Progenitor cell of endocrine pancreas (in vitro differentiated cells): ENCODE data around the gene LRMDA. TPM values are rescaled to one million over a fixed set of nuclear protein-coding genes. Genes with fewer than 3 reads are reported as not detected.
"Not testable (repeated sequence)": the region's sequence is repeated elsewhere in the genome, so short reads cannot be mapped to it uniquely, and the experiment has no call there.

Experiments used
- DNase-seq: peaks from one replicate; pipeline ENCODE4 v3.0.0; 2021; ENCODE audit warnings: low spot score; ENCODE audit not compliant: unreplicated experiment
- H3K27ac Mint-ChIP-seq: 2 replicates; pipeline ENCODE4 v1.8.0; 2021; ENCODE audit warnings: mild to moderate bottlenecking, moderate library complexity, mixed read lengths
- H3K27me3 Mint-ChIP-seq: 2 replicates; pipeline ENCODE4 v1.8.0; 2021; ENCODE audit warnings: mixed read lengths
- H3K36me3 Mint-ChIP-seq: 2 replicates; pipeline ENCODE4 v1.8.0; 2022; ENCODE audit warnings: mixed read lengths; ENCODE audit not compliant: insufficient read depth
- H3K4me1 Mint-ChIP-seq: 2 replicates; pipeline ENCODE4 v1.8.0; 2021; ENCODE audit warnings: low read depth, mixed read lengths
- H3K4me3 Mint-ChIP-seq: 2 replicates; pipeline ENCODE4 v1.8.0; 2021; ENCODE audit warnings: low read depth, mild to moderate bottlenecking, moderate library complexity, mixed read lengths
- H3K9me3 Mint-ChIP-seq: 2 replicates; pipeline ENCODE4 v1.8.0; 2021; ENCODE audit warnings: low read depth, mixed read lengths
- total RNA-seq: library from RNA; stranded (reverse); gene quantifications from 2 replicates; pipeline ENCODE4 v1.2.1, GENCODE V29; 2021
- TF ChIP-seq, protein P1 (sequence below): fragments of 200-600 bp; sonication (generic); IDR thresholded peaks from one replicate; pipeline ENCODE4 v1.5.0; 2021; ENCODE audit warnings: antibody characterized with exemption, mild to moderate bottlenecking; ENCODE audit not compliant: unreplicated experiment

Gene LRMDA
- total RNA-seq, 1 donor from 2014 or later, result 6.5 TPM

DNA sequence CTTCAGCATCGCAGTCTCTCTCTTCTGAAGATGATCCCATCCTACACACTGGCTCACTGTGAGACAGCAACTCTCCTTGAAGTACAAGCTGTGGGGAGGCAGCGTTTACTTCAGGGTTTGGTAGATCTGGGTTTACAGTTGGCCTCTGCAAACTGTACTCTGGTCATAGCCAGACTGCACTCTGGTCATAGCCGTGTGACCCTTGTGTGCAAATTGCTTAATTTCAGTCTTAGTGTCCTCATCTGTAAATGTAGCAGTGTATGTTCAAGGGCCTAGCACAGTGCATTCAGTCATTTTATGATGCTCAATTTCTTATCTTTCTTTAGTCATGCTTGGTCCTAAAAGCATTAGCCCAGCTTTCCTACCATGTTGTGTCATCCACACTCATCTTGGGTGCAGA, 188.2 kb downstream of the LRMDA start:
- TF ChIP-seq, protein P1, sequence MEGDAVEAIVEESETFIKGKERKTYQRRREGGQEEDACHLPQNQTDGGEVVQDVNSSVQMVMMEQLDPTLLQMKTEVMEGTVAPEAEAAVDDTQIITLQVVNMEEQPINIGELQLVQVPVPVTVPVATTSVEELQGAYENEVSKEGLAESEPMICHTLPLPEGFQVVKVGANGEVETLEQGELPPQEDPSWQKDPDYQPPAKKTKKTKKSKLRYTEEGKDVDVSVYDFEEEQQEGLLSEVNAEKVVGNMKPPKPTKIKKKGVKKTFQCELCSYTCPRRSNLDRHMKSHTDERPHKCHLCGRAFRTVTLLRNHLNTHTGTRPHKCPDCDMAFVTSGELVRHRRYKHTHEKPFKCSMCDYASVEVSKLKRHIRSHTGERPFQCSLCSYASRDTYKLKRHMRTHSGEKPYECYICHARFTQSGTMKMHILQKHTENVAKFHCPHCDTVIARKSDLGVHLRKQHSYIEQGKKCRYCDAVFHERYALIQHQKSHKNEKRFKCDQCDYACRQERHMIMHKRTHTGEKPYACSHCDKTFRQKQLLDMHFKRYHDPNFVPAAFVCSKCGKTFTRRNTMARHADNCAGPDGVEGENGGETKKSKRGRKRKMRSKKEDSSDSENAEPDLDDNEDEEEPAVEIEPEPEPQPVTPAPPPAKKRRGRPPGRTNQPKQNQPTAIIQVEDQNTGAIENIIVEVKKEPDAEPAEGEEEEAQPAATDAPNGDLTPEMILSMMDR, result no peak
- no peak overlapping the region for H3K27ac Mint-ChIP-seq
- no peaks in the 10 kb centered on the region for H3K36me3 Mint-ChIP-seq
- peaks cover 3% of the 10 kb centered on the region for H3K27me3 Mint-ChIP-seq
- H3K9me3 Mint-ChIP-seq, result no peaks in the 10 kb centered on the region
- H3K4me3 Mint-ChIP-seq, result no peak overlapping the region
- no peak for DNase-seq
- peaks cover 18% of the 10 kb centered on the region for H3K4me1 Mint-ChIP-seq

DNA sequence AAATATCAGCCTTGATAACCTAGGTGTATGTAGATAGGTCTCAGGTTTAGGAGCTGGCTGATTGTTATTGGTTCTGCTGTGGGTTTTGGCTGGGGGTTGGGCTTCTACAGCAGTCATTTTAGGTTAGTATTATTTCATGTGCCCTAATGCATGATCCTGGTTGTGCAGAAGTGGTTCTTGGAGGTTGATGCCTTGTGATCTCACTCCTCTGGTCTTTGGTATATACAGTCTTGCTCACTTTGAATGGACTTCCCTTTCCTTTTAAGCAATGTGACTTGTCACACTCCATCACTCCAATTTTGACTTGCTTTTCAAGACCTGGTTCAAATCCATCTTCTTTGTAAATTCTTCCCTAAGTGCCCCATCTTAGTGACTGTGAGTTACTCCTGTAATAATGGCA, 188.9 kb downstream of the LRMDA start:
- DNase-seq, result no peak
- Mint-ChIP-seq H3K4me3 (no peak overlapping the region), H3K36me3 (no peaks in the 10 kb centered on the region), H3K27me3 (peaks cover 3% of the 10 kb centered on the region), H3K9me3 (no peaks in the 10 kb centered on the region), H3K27ac (no peak overlapping the region), H3K4me1 (peaks cover 19% of the 10 kb centered on the region)
- TF ChIP-seq, protein P1, result no peak

DNA sequence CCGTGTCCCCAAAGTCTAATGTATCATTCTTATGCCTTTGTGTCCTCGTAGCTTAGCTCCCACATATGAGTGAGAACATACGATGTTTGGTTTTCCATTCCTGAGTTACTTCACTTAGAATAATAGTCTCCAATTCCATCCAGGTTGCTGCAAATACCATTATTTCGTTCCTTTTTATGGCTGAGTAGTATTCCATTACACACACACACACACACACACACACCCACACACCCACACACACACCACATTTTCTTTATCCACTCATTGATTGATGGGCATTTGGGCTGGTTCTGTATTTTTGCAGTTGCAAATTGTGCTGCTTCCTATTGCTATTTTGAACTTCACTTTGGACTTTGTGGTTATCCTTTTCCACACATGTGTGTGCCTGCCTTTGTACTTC, 189.6 kb downstream of the LRMDA start:
- DNase-seq, H3K9me3 Mint-ChIP-seq, H3K4me3 Mint-ChIP-seq, H3K27ac Mint-ChIP-seq, H3K27me3 Mint-ChIP-seq, H3K36me3 Mint-ChIP-seq: not testable (repeated sequence)
- H3K4me1 Mint-ChIP-seq, result peaks cover 19% of the 10 kb centered on the region

DNA sequence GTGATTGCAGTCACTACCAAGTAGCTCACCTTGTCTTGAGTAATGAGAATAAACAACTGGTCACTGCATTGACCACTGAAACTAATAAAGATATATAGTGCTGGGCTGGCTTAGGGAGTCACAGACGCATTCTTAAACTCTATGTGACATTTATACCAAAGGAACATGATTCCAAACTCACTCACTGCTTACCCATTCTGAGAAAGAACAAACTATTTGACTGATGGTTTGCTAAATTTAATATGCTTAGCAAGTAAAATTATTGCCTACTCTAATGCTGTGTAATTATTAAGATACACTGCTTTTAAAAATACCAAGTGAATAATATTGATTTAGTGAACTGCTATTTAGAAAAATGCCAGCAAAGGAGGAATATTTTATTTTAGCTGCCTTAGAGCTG, 191.1 kb downstream of the LRMDA start:
- Mint-ChIP-seq H3K27me3 (peaks cover 2% of the 10 kb centered on the region), H3K9me3 (no peaks in the 10 kb centered on the region), H3K4me1 (peaks cover 19% of the 10 kb centered on the region), H3K36me3 (no peaks in the 10 kb centered on the region), H3K27ac (no peak overlapping the region), H3K4me3 (no peak overlapping the region)
- TF ChIP-seq, protein P1, result no peak
- DNase-seq, result no peak

DNA sequence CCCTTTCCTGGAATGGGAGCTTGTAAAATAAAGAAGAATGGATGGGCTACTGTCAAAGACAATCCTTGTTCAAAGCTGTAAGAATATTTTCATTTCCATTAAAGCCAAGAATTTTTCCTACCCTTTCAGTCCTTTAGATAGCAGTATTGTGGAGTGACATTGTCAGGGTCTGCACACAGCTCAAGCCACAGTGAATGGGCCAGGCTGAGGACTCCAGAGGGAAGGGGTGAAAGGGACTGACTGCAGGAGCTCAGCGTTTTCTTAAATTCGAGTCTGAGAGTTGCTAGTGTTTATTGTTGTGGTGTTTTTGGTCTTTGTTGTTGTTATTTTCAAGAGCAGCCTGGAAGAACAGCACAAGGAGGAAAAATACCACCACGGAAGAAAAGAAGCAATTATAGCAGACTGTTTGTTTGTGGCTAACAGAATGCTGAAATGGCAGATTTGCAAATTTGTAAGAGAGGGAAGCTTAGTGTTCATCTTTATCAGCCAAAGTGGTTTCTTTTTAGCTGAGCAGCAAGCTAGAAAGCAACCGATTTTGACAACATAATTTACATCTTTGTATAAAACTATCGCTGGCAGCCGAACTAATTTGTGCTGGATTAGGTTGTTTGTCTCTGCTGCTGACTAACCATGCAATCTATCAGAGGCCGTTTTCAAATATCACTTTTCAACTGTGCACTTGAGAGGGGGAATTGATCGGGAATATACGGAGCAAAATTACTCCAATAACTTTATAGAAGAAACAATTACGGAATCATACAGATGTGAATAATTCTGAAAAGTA, 192.1 kb downstream of the LRMDA start:
- DNase-seq, result no peak

More for the DNA sequence above, 192.1 kb downstream of the LRMDA start:
- Mint-ChIP-seq H3K9me3 (no peaks in the 10 kb centered on the region), H3K4me1 (peaks cover 19% of the 10 kb centered on the region), H3K36me3 (no peaks in the 10 kb centered on the region), H3K27ac (no peak overlapping the region), H3K4me3 (no peak overlapping the region), H3K27me3 (no peaks in the 10 kb centered on the region)
- TF ChIP-seq, protein P1, result no peak
